ENCODE data around the gene ADGRD2. TPM values are rescaled to one million over a fixed set of nuclear protein-coding genes. Genes with fewer than 3 reads are reported as not detected.

The ADGRD2 gene
- total RNA-seq, 1 donor from 2014 or later, result not detected

DNA sequence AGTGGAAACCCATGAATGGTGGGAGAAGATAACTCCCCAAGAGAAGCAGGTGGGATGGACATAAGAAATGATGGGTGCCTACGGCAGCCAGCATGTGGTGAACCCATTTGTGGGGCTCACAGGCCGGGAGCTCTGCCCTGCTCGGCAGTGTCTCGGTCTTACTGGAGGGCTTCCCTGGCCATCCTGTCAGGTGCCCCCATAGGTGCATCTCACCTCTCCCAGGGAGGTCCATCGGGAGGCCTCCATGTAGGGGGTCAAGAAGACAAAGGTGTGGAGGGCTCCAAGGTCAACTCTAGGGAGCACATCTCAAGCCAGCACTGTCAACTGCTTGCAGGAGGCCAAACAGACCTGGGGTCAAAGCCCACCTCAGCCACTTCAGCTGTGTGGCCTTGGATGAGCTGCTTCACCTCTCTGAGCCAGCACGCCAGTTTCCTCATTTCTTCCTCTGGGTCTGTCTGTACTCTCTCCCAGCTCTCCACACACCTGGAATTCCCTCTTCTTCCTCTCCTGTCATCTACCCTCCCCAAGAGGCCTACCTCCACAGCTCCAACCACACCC lies 10.5 kb upstream of the ADGRD2 start:
- H3K4me3 ChIP-seq (ENCODE audit: low read depth, low read length), result no peak overlapping the region
- FAIRE-seq (no peak), DNase-seq (ENCODE audit: low read depth) (no peak)

DNA sequence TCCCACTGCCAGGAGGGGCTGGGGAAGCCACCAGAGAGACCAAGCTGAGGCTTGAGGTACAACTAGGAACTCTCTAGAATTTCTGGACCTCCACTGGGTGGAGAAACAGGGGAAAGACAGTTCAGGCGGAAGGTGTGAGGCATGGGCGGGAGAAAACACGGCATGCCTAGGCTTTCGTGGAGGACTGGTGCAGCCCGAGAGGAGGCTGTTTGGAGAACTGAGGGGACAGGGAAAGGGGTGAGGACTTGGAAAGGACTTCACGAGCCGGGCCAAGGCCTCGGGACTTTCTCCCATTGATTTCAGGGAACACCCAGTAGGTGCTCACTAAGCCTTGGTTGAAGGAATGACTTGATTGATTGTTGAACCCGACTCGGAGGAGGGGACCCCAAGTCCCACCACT lies 9.5 kb upstream of the ADGRD2 start:
- Histone ChIP-seq H3K36me3 (ENCODE audit: control insufficient read depth, insufficient read depth, low read length) (no peaks in the 10 kb centered on the region), H3K27me3 (ENCODE audit: control insufficient read depth, insufficient read depth, low read length) (no peaks in the 10 kb centered on the region), H3K4me3 (ENCODE audit: low read depth, low read length) (no peak overlapping the region)
- TF ChIP-seq, protein P1, sequence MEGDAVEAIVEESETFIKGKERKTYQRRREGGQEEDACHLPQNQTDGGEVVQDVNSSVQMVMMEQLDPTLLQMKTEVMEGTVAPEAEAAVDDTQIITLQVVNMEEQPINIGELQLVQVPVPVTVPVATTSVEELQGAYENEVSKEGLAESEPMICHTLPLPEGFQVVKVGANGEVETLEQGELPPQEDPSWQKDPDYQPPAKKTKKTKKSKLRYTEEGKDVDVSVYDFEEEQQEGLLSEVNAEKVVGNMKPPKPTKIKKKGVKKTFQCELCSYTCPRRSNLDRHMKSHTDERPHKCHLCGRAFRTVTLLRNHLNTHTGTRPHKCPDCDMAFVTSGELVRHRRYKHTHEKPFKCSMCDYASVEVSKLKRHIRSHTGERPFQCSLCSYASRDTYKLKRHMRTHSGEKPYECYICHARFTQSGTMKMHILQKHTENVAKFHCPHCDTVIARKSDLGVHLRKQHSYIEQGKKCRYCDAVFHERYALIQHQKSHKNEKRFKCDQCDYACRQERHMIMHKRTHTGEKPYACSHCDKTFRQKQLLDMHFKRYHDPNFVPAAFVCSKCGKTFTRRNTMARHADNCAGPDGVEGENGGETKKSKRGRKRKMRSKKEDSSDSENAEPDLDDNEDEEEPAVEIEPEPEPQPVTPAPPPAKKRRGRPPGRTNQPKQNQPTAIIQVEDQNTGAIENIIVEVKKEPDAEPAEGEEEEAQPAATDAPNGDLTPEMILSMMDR (IDR thresholded peaks at IDR 0.05; ENCODE audit: insufficient read depth, low read length, severe bottlenecking), result no peak
- no peak for DNase-seq (ENCODE audit: low read depth)
- FAIRE-seq, result no peak

More for the DNA sequence above, 10.5 kb upstream of the ADGRD2 start:
- H3K27me3 ChIP-seq (ENCODE audit: control insufficient read depth, insufficient read depth, low read length), result no peaks in the 10 kb centered on the region
- TF ChIP-seq, protein P1 (IDR thresholded peaks at IDR 0.05; ENCODE audit: insufficient read depth, low read length, severe bottlenecking), result no peak
- H3K36me3 ChIP-seq (ENCODE audit: control insufficient read depth, insufficient read depth, low read length), result no peaks in the 10 kb centered on the region

DNA sequence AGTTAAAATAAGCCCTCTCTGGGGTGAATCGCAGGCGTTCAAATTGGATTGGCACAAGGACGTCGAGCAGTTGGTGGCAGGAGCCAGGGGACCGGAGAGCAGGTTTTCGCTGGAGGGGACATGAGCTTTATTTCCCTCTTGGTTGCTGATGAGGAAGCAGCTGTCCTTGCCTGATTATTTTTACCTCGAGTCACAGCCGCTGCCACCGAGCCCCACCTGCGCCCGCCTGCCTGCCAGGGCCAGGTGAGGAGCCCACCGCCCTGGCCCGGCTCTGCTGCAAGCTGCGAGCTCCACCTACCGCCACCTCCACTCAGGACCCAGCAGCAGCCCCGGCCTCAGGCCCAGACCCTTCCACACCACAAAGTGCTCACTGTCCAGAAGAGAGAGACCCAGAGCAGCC lies 9.0 kb upstream of the ADGRD2 start:
- Histone ChIP-seq H3K27me3 (ENCODE audit: control insufficient read depth, insufficient read depth, low read length) (no peaks in the 10 kb centered on the region), H3K36me3 (ENCODE audit: control insufficient read depth, insufficient read depth, low read length) (no peaks in the 10 kb centered on the region), H3K4me3 (ENCODE audit: low read depth, low read length) (no peak overlapping the region)
- TF ChIP-seq, protein P1 (IDR thresholded peaks at IDR 0.05; ENCODE audit: insufficient read depth, low read length, severe bottlenecking), result no peak
- DNase-seq (ENCODE audit: low read depth), result no peak
- no peak for FAIRE-seq

DNA sequence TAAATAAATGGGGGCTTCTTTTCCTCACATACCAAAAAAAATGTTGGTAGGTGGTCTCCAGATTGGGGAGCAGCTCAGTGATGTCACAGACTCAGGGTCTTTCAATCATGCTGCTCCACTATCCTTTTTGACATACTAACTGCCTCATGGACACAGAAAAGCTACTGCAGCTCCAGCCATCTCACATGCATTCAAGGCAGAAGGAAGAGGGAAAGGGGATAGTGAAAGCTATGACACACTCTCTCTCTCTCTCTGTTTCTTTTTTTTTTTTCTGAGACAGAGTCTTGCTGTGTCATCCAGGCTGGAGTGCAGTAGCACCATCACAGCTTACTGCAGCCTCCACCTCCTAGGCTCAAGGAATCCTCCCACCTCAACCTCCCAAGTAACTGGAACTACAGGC lies 7.9 kb upstream of the ADGRD2 start:
- TF ChIP-seq, protein P1 (IDR thresholded peaks at IDR 0.05; ENCODE audit: insufficient read depth, low read length, severe bottlenecking), result no peak
- H3K36me3 ChIP-seq (ENCODE audit: control insufficient read depth, insufficient read depth, low read length), result no peaks in the 10 kb centered on the region
- H3K4me3 ChIP-seq (ENCODE audit: low read depth, low read length), result no peak overlapping the region
- FAIRE-seq (no peak), DNase-seq (ENCODE audit: low read depth) (no peak)
- no peaks in the 10 kb centered on the region for H3K27me3 ChIP-seq (ENCODE audit: control insufficient read depth, insufficient read depth, low read length)

DNA sequence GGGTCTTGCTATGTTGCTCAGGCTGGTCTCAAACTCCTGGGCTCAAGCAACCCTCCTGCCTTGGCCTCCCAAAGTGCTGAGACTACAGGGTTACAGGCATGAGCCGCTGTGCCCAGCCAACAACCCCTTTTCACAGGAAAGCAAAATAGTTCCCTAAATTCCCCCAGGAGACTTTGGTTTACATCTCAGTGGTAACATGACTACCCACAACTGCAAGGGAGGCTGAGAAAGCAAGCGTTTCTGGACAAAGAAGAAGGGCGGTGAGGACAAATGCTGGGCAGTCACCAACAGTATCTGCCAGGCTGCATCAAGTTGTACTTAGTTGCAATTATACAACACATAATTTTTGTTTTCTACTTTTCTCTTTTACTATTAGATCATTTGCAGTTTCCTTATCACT lies 7.4 kb upstream of the ADGRD2 start:
- DNase-seq (ENCODE audit: low read depth) (no peak), FAIRE-seq (no peak)
- Histone ChIP-seq H3K4me3 (ENCODE audit: low read depth, low read length) (no peak overlapping the region), H3K27me3 (ENCODE audit: control insufficient read depth, insufficient read depth, low read length) (no peaks in the 10 kb centered on the region), H3K36me3 (ENCODE audit: control insufficient read depth, insufficient read depth, low read length) (no peaks in the 10 kb centered on the region)
- TF ChIP-seq, protein P1 (IDR thresholded peaks at IDR 0.05; ENCODE audit: insufficient read depth, low read length, severe bottlenecking), result no peak

DNA sequence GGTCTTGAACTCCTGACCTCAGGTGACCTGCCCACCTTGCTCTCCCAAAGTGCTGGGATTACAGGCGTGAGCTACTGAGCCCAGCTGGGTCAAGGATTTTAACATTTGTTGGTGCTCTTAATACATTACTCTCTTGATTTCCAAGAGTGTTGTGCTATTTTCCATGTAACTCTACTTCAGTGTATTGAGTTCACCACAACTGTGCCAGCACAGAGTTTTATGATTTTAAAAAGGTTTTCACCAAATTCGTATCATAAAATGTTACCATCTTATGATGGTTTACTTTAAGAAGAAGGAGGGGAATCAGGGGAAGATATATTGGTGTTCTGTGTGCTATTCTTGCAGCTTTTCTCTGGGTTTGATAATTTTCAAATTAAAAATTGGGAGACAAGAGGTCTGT lies 6.6 kb upstream of the ADGRD2 start:
- H3K4me3 ChIP-seq (ENCODE audit: low read depth, low read length), result no peak overlapping the region
- H3K36me3 ChIP-seq (ENCODE audit: control insufficient read depth, insufficient read depth, low read length), result no peaks in the 10 kb centered on the region
- DNase-seq (ENCODE audit: low read depth), result no peak
- TF ChIP-seq, protein P1 (IDR thresholded peaks at IDR 0.05; ENCODE audit: insufficient read depth, low read length, severe bottlenecking), result no peak
- FAIRE-seq, result no peak
- H3K27me3 ChIP-seq (ENCODE audit: control insufficient read depth, insufficient read depth, low read length), result no peaks in the 10 kb centered on the region
